ENCODE measurements around the gene CDCP1.

- TF ChIP-seq POLR2A (IDR thresholded peaks at IDR 0.05; ENCODE audit: low read length) = no peak
- no peak for TF ChIP-seq GATA1 (IDR thresholded peaks at IDR 0.05; ENCODE audit: low read depth, low read length)
Measured at GRCh38 chr3:45178183-45179023, 32.2 kb upstream of the CDCP1 start.
